GM12891 (cell line): ENCODE measurements around the gene ARID3C.

Experiments
- POLR2A ChIP-seq: IDR thresholded peaks from 2 replicates; pipeline ENCODE4 v1.6.1; 2011; ENCODE audit warnings: low read depth, low read length, control low read depth
- POLR2AphosphoS5 ChIP-seq: IDR thresholded peaks from 2 replicates; pipeline ENCODE4 v1.6.1; 2011; ENCODE audit warnings: low read depth, low read length, control low read depth
- SPI1 ChIP-seq: IDR thresholded peaks from 2 replicates; pipeline ENCODE4 v1.6.1; 2011; ENCODE audit warnings: low read depth, low read length, control low read depth
- TAF1 ChIP-seq: IDR thresholded peaks from 2 replicates; pipeline ENCODE4 v1.6.1; 2011; ENCODE audit warnings: low read depth, low read length, control low read depth

DNA sequence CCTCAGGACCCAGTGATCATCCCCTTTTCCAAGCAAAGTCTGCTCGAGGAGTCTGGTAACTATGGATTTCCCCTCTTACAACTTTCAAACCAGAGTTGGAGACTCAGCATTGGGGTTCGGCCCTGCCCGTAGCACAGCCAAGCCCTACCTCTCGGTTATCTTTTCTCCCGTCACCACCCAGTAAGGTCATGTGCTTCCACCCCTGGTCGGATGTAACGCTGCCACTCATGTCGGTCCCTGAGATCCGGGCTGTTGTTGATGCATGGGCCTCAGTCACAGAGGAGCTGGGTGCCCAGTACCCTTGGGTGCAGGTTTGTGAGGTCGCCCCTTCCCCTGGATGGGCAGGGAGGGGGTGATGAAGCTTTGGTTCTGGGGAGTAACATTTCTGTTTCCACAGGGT lies 18.8 kb upstream of the ARID3C start:
- no peak for TF ChIP-seq POLR2A
- no peak for TF ChIP-seq POLR2AphosphoS5
- TF ChIP-seq TAF1: no peak
- TF ChIP-seq SPI1: no peak
